Measurements from ENCODE around the gene SLC1A7. TPM values are rescaled to one million over a fixed set of nuclear protein-coding genes. Genes with fewer than 3 reads are reported as not detected.

The SLC1A7 gene
- total and polyA plus RNA-seq, 4 donors: 0.21 to 0.67 (median 0.43) TPM

DNA sequence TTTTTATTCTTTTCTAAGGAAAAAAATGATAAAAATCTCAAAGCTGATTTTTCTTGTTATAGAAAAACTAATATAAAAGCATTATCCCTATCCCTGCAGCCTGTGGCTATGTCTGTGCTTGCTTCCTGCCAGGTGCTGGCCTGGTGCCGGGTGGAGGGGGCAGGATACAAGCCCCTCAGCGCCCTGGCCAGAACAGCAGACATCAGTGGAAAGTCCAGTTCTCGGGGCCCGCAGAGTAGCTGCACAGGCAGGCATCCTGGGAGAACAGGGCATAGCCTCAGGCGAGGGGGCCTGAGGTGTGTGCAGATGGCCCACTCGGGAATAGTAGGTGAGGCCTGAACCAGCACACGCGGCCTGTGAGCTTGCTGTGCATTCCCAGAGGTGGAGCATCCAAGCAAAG, 57.0 kb downstream of the SLC1A7 start:
- TF ChIP-seq, protein P1, sequence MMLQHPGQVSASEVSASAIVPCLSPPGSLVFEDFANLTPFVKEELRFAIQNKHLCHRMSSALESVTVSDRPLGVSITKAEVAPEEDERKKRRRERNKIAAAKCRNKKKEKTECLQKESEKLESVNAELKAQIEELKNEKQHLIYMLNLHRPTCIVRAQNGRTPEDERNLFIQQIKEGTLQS (IDR thresholded peaks at IDR 0.05): no peak
- TF ChIP-seq, protein P2, sequence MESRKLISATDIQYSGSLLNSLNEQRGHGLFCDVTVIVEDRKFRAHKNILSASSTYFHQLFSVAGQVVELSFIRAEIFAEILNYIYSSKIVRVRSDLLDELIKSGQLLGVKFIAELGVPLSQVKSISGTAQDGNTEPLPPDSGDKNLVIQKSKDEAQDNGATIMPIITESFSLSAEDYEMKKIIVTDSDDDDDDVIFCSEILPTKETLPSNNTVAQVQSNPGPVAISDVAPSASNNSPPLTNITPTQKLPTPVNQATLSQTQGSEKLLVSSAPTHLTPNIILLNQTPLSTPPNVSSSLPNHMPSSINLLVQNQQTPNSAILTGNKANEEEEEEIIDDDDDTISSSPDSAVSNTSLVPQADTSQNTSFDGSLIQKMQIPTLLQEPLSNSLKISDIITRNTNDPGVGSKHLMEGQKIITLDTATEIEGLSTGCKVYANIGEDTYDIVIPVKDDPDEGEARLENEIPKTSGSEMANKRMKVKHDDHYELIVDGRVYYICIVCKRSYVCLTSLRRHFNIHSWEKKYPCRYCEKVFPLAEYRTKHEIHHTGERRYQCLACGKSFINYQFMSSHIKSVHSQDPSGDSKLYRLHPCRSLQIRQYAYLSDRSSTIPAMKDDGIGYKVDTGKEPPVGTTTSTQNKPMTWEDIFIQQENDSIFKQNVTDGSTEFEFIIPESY (IDR thresholded peaks at IDR 0.05): no peak
- TF ChIP-seq, protein P3, sequence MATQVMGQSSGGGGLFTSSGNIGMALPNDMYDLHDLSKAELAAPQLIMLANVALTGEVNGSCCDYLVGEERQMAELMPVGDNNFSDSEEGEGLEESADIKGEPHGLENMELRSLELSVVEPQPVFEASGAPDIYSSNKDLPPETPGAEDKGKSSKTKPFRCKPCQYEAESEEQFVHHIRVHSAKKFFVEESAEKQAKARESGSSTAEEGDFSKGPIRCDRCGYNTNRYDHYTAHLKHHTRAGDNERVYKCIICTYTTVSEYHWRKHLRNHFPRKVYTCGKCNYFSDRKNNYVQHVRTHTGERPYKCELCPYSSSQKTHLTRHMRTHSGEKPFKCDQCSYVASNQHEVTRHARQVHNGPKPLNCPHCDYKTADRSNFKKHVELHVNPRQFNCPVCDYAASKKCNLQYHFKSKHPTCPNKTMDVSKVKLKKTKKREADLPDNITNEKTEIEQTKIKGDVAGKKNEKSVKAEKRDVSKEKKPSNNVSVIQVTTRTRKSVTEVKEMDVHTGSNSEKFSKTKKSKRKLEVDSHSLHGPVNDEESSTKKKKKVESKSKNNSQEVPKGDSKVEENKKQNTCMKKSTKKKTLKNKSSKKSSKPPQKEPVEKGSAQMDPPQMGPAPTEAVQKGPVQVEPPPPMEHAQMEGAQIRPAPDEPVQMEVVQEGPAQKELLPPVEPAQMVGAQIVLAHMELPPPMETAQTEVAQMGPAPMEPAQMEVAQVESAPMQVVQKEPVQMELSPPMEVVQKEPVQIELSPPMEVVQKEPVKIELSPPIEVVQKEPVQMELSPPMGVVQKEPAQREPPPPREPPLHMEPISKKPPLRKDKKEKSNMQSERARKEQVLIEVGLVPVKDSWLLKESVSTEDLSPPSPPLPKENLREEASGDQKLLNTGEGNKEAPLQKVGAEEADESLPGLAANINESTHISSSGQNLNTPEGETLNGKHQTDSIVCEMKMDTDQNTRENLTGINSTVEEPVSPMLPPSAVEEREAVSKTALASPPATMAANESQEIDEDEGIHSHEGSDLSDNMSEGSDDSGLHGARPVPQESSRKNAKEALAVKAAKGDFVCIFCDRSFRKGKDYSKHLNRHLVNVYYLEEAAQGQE (IDR thresholded peaks at IDR 0.05): no peak
- no peak for TF ChIP-seq YY1 (IDR thresholded peaks at IDR 0.05)
- Histone ChIP-seq H3K36me3 (ENCODE audit: control insufficient read depth in 4 of 4, insufficient read depth in 3 of 4, low read depth in 1 of 4, low read length in 3 of 4) (no peaks in the 10 kb centered on the region), H3K4me1 (ENCODE audit: control insufficient read depth in 4 of 4, insufficient read depth in 4 of 4, low read length in 3 of 4) (peaks cover 0 to 9% (median 4%) of the 10 kb centered on the region in 4 donors), H3K27me3 (ENCODE audit: control insufficient read depth in 4 of 4, insufficient read depth in 4 of 4, low read length in 3 of 4) (no peaks in the 10 kb centered on the region), H3K9ac (ENCODE audit: low read depth in 1 of 2, low read length in 2 of 2) (no peak overlapping the region), H3K4me3 (ENCODE audit: low read depth in 1 of 3, low read length in 3 of 3) (no peak overlapping the region), H3K27ac (ENCODE audit: low read depth in 1 of 2, low read length in 2 of 2) (no peak overlapping the region), H3K9me3 (ENCODE audit: control insufficient read depth in 4 of 4, low read length in 3 of 4) (no peaks in the 10 kb centered on the region)
- 92% methylated on average over 8 of the region's 8 CpGs for WGBS
- no peak for DNase-seq (ENCODE audit: low spot score)

- Histone ChIP-seq H3K9ac (ENCODE audit: low read depth in 1 of 2, low read length in 2 of 2) (no peak overlapping the region), H3K27me3 (ENCODE audit: control insufficient read depth in 4 of 4, insufficient read depth in 4 of 4, low read length in 3 of 4) (no peaks in the 10 kb centered on the region), H3K4me1 (ENCODE audit: control insufficient read depth in 4 of 4, insufficient read depth in 4 of 4, low read length in 3 of 4) (peaks cover 0 to 3% (median 1%) of the 10 kb centered on the region in 4 donors), H3K36me3 (ENCODE audit: control insufficient read depth in 4 of 4, insufficient read depth in 3 of 4, low read depth in 1 of 4, low read length in 3 of 4) (no peaks in the 10 kb centered on the region), H3K4me3 (ENCODE audit: low read depth in 1 of 3, low read length in 3 of 3) (no peak overlapping the region), H3K27ac (ENCODE audit: low read depth in 1 of 2, low read length in 2 of 2) (no peak overlapping the region), H3K9me3 (ENCODE audit: control insufficient read depth in 4 of 4, low read length in 3 of 4) (no peaks in the 10 kb centered on the region)
- 89% methylated on average over 8 of the region's 8 CpGs for WGBS
- TF ChIP-seq, protein P2 (IDR thresholded peaks at IDR 0.05): no peak
- TF ChIP-seq NR2F2 (IDR thresholded peaks at IDR 0.05) (no peak), TAF1 (conservative IDR thresholded peaks at IDR 0.05) (no peak), RAD21 (IDR thresholded peaks at IDR 0.05) (no peak), GABPA (IDR thresholded peaks at IDR 0.05 in 1 of 2, conservative IDR thresholded peaks at IDR 0.05 in 1 of 2) (no peak), HNF4A (conservative IDR thresholded peaks at IDR 0.05) (no peak), HNF4G (IDR thresholded peaks at IDR 0.05) (no peak), YY1 (IDR thresholded peaks at IDR 0.05) (no peak), FOXA2 (IDR thresholded peaks at IDR 0.05) (no peak), RXRA (IDR thresholded peaks at IDR 0.05) (no peak), EGR1 (IDR thresholded peaks at IDR 0.05; ENCODE audit: low read depth in 2 of 2) (no peak), FOXA1 (IDR thresholded peaks at IDR 0.05) (no peak)
- TF ChIP-seq, protein P4, sequence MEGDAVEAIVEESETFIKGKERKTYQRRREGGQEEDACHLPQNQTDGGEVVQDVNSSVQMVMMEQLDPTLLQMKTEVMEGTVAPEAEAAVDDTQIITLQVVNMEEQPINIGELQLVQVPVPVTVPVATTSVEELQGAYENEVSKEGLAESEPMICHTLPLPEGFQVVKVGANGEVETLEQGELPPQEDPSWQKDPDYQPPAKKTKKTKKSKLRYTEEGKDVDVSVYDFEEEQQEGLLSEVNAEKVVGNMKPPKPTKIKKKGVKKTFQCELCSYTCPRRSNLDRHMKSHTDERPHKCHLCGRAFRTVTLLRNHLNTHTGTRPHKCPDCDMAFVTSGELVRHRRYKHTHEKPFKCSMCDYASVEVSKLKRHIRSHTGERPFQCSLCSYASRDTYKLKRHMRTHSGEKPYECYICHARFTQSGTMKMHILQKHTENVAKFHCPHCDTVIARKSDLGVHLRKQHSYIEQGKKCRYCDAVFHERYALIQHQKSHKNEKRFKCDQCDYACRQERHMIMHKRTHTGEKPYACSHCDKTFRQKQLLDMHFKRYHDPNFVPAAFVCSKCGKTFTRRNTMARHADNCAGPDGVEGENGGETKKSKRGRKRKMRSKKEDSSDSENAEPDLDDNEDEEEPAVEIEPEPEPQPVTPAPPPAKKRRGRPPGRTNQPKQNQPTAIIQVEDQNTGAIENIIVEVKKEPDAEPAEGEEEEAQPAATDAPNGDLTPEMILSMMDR (IDR thresholded peaks at IDR 0.05; ENCODE audit: low read depth, low read length, missing input control): no peak
- TF ChIP-seq, protein P1 (IDR thresholded peaks at IDR 0.05): no peak
- TF ChIP-seq, protein P5, sequence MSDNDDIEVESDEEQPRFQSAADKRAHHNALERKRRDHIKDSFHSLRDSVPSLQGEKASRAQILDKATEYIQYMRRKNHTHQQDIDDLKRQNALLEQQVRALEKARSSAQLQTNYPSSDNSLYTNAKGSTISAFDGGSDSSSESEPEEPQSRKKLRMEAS (IDR thresholded peaks at IDR 0.05): no peak
- TF ChIP-seq, protein P3 (IDR thresholded peaks at IDR 0.05): no peak
- no peak for DNase-seq (ENCODE audit: low spot score)
Measured at GRCh38 chr1:53084589-53084971, 57.9 kb downstream of the SLC1A7 start.
